Measurements from ENCODE around the gene DNM3.

DNA sequence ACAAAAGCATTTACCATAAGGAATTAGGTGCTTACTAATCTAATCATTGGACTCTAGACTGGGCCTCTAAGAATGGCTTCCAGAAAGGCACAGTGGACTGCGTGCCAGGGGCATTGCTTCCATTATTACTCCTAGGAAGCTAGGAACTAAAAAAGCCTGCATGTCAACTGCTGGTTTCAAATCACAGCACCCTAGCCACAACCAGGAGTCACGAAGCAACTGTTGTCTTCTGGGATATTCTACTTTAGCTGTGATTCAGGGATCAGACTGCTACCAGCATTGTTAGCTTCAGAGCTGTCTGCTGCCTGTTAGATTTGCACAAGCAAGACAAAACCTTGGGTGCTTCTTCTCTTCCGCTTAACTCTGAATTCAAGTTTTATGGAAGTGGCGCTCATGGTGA is 38.3 kb downstream of the DNM3 start:
- TF ChIP-seq, protein P1, sequence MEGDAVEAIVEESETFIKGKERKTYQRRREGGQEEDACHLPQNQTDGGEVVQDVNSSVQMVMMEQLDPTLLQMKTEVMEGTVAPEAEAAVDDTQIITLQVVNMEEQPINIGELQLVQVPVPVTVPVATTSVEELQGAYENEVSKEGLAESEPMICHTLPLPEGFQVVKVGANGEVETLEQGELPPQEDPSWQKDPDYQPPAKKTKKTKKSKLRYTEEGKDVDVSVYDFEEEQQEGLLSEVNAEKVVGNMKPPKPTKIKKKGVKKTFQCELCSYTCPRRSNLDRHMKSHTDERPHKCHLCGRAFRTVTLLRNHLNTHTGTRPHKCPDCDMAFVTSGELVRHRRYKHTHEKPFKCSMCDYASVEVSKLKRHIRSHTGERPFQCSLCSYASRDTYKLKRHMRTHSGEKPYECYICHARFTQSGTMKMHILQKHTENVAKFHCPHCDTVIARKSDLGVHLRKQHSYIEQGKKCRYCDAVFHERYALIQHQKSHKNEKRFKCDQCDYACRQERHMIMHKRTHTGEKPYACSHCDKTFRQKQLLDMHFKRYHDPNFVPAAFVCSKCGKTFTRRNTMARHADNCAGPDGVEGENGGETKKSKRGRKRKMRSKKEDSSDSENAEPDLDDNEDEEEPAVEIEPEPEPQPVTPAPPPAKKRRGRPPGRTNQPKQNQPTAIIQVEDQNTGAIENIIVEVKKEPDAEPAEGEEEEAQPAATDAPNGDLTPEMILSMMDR (conservative IDR thresholded peaks at IDR 0.05; ENCODE audit: low read depth, low read length), result no peak
- no peak for TF ChIP-seq EZH2 (IDR thresholded peaks at IDR 0.05; ENCODE audit: borderline replicate concordance, low read depth, low read length, poor library complexity, severe bottlenecking)

Data from A673 (cell line).